GM13977 (cell line): ENCODE data around the gene XPNPEP1.

Experiments used
- DNase-seq: peaks from one replicate; pipeline ENCODE4 v3.0.0; 2012; ENCODE audit warnings: low spot score
- in situ Hi-C: fragments of 300-500 bp; cut with MboI; formaldehyde crosslinking; loops from one replicate; pipeline ENCODE4 v1.12.0; 2022; ENCODE audit warnings: low sequenced_read_pairs, low pct_unique_long_range_greater_than_20kb, mixed read lengths, inconsistent platforms; ENCODE audit not compliant: unreplicated experiment
- TF ChIP-seq, protein P1 (sequence below): IDR thresholded peaks from 2 replicates; pipeline ENCODE4 v1.5.1; 2012; ENCODE audit warnings: mild to moderate bottlenecking, control low read depth; ENCODE audit not compliant: insufficient read depth; ENCODE audit errors: extremely low read depth, missing control alignments

Gene XPNPEP1

GRCh38 chr10:109871476-109871875, 51.8 kb downstream of the XPNPEP1 start:
- DNase-seq = no peak
- TF ChIP-seq, protein P1, sequence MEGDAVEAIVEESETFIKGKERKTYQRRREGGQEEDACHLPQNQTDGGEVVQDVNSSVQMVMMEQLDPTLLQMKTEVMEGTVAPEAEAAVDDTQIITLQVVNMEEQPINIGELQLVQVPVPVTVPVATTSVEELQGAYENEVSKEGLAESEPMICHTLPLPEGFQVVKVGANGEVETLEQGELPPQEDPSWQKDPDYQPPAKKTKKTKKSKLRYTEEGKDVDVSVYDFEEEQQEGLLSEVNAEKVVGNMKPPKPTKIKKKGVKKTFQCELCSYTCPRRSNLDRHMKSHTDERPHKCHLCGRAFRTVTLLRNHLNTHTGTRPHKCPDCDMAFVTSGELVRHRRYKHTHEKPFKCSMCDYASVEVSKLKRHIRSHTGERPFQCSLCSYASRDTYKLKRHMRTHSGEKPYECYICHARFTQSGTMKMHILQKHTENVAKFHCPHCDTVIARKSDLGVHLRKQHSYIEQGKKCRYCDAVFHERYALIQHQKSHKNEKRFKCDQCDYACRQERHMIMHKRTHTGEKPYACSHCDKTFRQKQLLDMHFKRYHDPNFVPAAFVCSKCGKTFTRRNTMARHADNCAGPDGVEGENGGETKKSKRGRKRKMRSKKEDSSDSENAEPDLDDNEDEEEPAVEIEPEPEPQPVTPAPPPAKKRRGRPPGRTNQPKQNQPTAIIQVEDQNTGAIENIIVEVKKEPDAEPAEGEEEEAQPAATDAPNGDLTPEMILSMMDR = no peak
- in situ Hi-C loops = no loop called here

- in situ Hi-C loops = no loop called here
- no peak for DNase-seq
- TF ChIP-seq, protein P1 = no peak
Measured at GRCh38 chr10:109866995-109867635, 56.2 kb downstream of the XPNPEP1 start.

- TF ChIP-seq, protein P1 = peak; percentile 16
- no peak for DNase-seq
- in situ Hi-C loops = no loop called here
Measured at GRCh38 chr10:109866168-109866994, 56.9 kb downstream of the XPNPEP1 start.

- TF ChIP-seq, protein P1 = no peak
- in situ Hi-C loops = no loop called here
- no peak for DNase-seq
Measured at GRCh38 chr10:109863775-109864174, 59.5 kb downstream of the XPNPEP1 start.

DNA sequence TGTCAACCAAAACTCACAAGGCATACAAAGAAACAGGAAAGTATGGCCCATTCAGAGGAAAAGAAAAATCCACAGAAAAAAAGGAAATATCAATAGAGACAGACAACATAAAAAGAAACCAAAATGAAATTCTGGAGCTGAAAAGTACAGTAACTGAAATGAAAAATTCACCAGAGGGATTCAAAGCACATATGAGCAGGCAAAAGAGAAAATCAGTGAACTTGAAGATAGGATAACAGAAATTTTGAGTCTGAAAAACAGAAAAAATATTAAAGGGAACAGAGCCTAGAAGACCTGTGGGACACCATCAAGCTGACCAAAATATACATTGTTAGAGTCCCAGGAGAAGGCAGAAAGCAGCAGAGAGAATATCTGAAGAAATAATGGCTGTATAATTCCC, 60.6 kb downstream of the XPNPEP1 start:
- TF ChIP-seq, protein P1 = no peak
- DNase-seq = no peak
- in situ Hi-C loops = no loop called here

- no peak for DNase-seq
- in situ Hi-C loops = no loop called here
- TF ChIP-seq, protein P1 = no peak
Measured at GRCh38 chr10:109862041-109862440, 61.3 kb downstream of the XPNPEP1 start.
